DOHH2 (cell line): Measurements from ENCODE around the gene SCGB1A1.

ENCODE experiments used
- H3F3A ChIP-seq: fragments of 200-600 bp; sonication (generic), shearing (Covaris generic); 2 replicates; pipeline ENCODE4 v1.6.0; 2016; ENCODE audit warnings: antibody characterized with exemption, mild to moderate bottlenecking; ENCODE audit not compliant: control insufficient read depth, insufficient read depth
- H3K27ac ChIP-seq: fragments of 200-600 bp; sonication (generic); 2 replicates; pipeline ENCODE4 v1.5.1; 2014; ENCODE audit warnings: low read depth, mild to moderate bottlenecking, low read length, moderate library complexity
- H3K27me3 ChIP-seq: fragments of 200-600 bp; sonication (generic); 2 replicates; pipeline ENCODE4 v1.6.1; 2014; ENCODE audit warnings: mild to moderate bottlenecking, low read length, mixed read lengths; ENCODE audit not compliant: control insufficient read depth
- H3K36me3 ChIP-seq: fragments of 200-600 bp; sonication (generic); 2 replicates; pipeline ENCODE4 v1.6.1; 2014; ENCODE audit warnings: mild to moderate bottlenecking, low read length, moderate library complexity, mixed read lengths; ENCODE audit not compliant: control insufficient read depth
- H3K4me1 ChIP-seq: fragments of 200-600 bp; sonication (generic); 2 replicates; pipeline ENCODE4 v1.6.1; 2014; ENCODE audit warnings: mild to moderate bottlenecking, low read length, mixed read lengths; ENCODE audit not compliant: control insufficient read depth
- H3K4me2 ChIP-seq: fragments of 200-600 bp; sonication (generic); 2 replicates; pipeline ENCODE4 v1.6.0; 2014; ENCODE audit warnings: mild to moderate bottlenecking, low read length, moderate library complexity
- H3K4me3 ChIP-seq: fragments of 200-600 bp; sonication (generic); 2 replicates; pipeline ENCODE4 v1.5.1; 2014; ENCODE audit warnings: mild to moderate bottlenecking, low read length, mixed read lengths
- H3K79me2 ChIP-seq: fragments of 200-600 bp; sonication (generic); 2 replicates; pipeline ENCODE4 v1.6.1; 2014; ENCODE audit warnings: mild to moderate bottlenecking, low read length, mixed read lengths; ENCODE audit not compliant: control insufficient read depth
- H3K9me2 ChIP-seq: fragments of 200-600 bp; sonication (generic); replicated peaks from 2 replicates; pipeline ENCODE4 v1.6.1; 2014; ENCODE audit warnings: mild to moderate bottlenecking, low read length, mixed read lengths; ENCODE audit not compliant: control insufficient read depth
- H3K9me3 ChIP-seq: fragments of 200-600 bp; sonication (generic); 2 replicates; pipeline ENCODE4 v1.6.1; 2014; ENCODE audit warnings: antibody characterized with exemption, low read length, mixed read lengths; ENCODE audit not compliant: control insufficient read depth, insufficient read depth
- H4K20me1 ChIP-seq: fragments of 200-600 bp; sonication (generic); 2 replicates; pipeline ENCODE4 v1.6.0; 2014; ENCODE audit warnings: low read depth, mild to moderate bottlenecking, antibody characterized with exemption, low read length, moderate library complexity; ENCODE audit not compliant: control insufficient read depth, insufficient read depth
- EZH2phosphoT487 ChIP-seq: fragments of 200-600 bp; sonication (generic); IDR thresholded peaks from 2 replicates; pipeline ENCODE4 v1.6.1; 2017; ENCODE audit warnings: borderline replicate concordance, mild to moderate bottlenecking, antibody characterized with exemption, low read length, moderate library complexity, mixed read lengths
- TF ChIP-seq, protein P1 (sequence below): fragments of 200-600 bp; sonication (generic); IDR thresholded peaks from one replicate; pipeline ENCODE4 v1.5.1; 2014; ENCODE audit warnings: antibody characterized with exemption, mild to moderate bottlenecking, low read depth, low read length; ENCODE audit not compliant: poor library complexity, severe bottlenecking

Gene SCGB1A1

DNA sequence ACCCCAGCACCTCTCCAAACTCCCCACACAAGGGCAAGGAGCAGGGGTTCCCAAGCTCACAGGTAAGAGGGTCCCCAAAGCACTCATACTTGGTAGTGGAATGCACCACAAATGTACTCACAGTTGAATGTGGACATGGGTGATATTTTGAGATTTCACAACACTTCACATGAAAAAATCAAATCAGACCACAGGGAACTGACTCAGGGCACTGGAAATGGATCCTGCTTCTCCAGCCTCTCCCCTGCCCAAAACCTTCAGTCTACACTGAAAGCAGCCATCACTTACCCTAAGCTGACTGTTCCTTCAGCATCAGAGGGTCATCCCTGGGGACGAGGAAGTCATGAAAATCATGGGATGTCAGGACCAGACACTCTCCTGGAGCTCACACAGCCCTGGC lies 40.2 kb downstream of the SCGB1A1 start:
- Histone ChIP-seq H3K9me2 (no peaks in the 10 kb centered on the region), H3K27me3 (peaks cover 5% of the 10 kb centered on the region; the same call in 1 of the 2 replicates), H3K9me3 (no peaks in the 10 kb centered on the region), H3K79me2 (no peaks in the 10 kb centered on the region), H4K20me1 (no peaks in the 10 kb centered on the region), H3F3A (no peaks in the 10 kb centered on the region), H3K36me3 (no peaks in the 10 kb centered on the region), H3K4me3 (no peak overlapping the region), H3K4me2 (no peak overlapping the region), H3K4me1 (no peaks in the 10 kb centered on the region), H3K27ac (no peak overlapping the region)
- no peak for TF ChIP-seq EZH2phosphoT487
- TF ChIP-seq, protein P1, sequence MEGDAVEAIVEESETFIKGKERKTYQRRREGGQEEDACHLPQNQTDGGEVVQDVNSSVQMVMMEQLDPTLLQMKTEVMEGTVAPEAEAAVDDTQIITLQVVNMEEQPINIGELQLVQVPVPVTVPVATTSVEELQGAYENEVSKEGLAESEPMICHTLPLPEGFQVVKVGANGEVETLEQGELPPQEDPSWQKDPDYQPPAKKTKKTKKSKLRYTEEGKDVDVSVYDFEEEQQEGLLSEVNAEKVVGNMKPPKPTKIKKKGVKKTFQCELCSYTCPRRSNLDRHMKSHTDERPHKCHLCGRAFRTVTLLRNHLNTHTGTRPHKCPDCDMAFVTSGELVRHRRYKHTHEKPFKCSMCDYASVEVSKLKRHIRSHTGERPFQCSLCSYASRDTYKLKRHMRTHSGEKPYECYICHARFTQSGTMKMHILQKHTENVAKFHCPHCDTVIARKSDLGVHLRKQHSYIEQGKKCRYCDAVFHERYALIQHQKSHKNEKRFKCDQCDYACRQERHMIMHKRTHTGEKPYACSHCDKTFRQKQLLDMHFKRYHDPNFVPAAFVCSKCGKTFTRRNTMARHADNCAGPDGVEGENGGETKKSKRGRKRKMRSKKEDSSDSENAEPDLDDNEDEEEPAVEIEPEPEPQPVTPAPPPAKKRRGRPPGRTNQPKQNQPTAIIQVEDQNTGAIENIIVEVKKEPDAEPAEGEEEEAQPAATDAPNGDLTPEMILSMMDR, result no peak

DNA sequence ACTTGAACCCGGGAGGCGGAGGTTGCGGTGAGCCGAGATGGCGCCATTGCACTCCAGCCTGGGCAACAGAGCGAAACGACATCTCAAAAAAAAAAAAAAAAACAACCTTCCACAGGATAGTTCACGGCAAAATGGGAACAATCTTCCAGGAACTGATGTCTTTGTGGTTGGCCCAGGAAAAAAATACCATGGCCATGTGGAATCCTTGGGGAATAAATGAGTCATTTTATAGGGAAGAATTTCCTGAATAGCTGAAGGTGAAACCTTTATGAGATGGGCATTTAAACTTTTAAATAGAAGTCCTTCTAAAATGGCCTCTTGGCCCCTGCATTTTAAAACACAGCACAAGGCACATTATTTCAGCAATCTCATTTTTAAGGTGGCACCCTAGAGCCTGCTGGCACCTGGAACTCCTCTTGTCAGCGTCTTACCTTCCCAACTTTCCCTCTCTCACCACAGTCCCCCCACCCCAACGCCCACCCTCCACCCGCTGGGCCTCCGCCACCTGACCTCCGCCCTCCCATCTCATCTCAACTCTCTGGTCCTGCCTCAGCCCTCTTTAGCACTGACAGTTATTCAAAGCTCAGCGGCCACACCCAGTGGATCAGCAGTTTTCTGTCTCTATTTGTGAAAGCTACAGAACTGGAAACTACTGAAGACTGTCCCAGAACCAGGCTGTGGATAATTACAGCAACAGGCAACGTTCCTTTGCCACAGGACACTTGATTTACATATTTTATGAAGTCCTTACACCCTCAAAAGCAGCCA lies 43.1 kb downstream of the SCGB1A1 start:
- TF ChIP-seq, protein P1, result no peak
- no peak for TF ChIP-seq EZH2phosphoT487
- no peak overlapping the region for H3K4me2 ChIP-seq
- H4K20me1 ChIP-seq, result no peaks in the 10 kb centered on the region
- H3K9me3 ChIP-seq, result no peaks in the 10 kb centered on the region
- H3K79me2 ChIP-seq, result no peaks in the 10 kb centered on the region
- H3K4me1 ChIP-seq, result peaks cover 5% of the 10 kb centered on the region; the same call in 1 of the 2 replicates
- no peaks in the 10 kb centered on the region for H3K36me3 ChIP-seq
- no peak overlapping the region for H3K27ac ChIP-seq
- no peak overlapping the region for H3K4me3 ChIP-seq
- no peaks in the 10 kb centered on the region for H3K9me2 ChIP-seq
- H3K27me3 ChIP-seq, result peaks cover 11% of the 10 kb centered on the region
- H3F3A ChIP-seq, result no peaks in the 10 kb centered on the region

DNA sequence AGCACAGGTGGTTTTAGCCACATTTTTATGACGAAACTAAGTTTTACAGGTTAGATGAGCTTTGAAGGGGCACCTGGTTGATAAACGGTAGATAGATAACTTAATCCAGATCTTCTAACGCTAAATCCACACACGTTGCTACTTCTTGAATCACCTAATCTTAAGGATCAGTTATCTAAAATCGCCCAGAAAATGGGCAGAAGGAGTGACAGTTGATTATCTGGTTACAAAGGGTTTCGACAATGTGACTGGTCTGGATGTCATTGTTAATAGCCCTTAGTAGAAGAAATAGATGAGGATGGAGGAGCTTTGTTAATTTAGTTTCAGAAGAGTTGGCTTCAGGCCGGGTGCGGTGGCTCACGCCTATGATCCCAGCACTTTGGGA lies 43.7 kb downstream of the SCGB1A1 start:
- H3K9me3 ChIP-seq, result no peaks in the 10 kb centered on the region
- no peaks in the 10 kb centered on the region for H4K20me1 ChIP-seq
- peaks cover 11% of the 10 kb centered on the region for H3K27me3 ChIP-seq
- H3K27ac ChIP-seq, result no peak overlapping the region
- H3K36me3 ChIP-seq, result no peaks in the 10 kb centered on the region
- H3K4me3 ChIP-seq, result no peak overlapping the region
- H3K9me2 ChIP-seq, result no peaks in the 10 kb centered on the region
- H3K4me1 ChIP-seq, result peaks cover 5% of the 10 kb centered on the region; the same call in 1 of the 2 replicates
- H3K4me2 ChIP-seq, result no peak overlapping the region
- no peaks in the 10 kb centered on the region for H3K79me2 ChIP-seq
- no peak for TF ChIP-seq EZH2phosphoT487
- TF ChIP-seq, protein P1, result no peak
- H3F3A ChIP-seq, result no peaks in the 10 kb centered on the region
